ENCODE data around the gene MAPRE2.

MAPRE2 gene

GRCh38 chr18:35062408-35062807, 21.2 kb downstream of the MAPRE2 start:
- no peak for DNase-seq (ENCODE audit: low read depth)

DNA sequence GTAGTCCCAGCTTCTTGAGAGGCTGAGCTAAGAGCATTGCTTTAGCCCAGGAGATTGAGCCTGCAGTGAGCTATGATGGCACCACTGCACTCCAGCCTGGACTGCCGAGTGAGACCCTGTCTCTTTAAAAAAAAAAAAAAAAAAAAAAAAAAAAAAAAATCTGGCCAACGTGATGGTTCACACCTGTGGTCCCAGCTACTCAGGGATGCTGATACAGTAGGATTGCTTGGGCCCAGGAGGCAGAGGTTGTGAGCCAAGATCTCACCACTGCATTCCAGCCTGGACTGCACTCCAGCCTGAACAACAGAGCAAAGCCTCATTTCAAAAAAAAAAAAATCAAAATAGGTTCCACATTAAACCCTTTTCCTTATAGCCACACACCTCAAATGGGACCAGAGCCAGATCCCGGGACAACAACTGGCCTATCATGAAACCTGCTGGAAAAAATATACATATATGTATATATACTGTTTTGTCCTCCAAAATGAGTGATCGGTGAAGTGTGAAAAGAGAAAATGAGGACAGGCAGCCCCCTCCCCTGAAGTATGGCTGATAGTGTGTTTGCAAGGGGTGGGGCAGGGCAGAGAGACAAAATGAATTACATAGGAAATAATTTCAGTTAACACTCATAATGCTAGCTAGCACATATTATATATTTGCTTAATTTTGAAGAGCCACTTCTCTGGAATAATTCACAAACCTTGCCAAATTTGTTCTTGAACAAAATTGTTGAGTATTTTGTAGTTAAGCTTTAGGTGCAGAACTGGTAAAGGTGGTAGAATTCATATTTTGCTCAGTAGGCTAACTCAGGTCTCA, 22.9 kb downstream of the MAPRE2 start:
- DNase-seq (ENCODE audit: low read depth): no peak

DNA sequence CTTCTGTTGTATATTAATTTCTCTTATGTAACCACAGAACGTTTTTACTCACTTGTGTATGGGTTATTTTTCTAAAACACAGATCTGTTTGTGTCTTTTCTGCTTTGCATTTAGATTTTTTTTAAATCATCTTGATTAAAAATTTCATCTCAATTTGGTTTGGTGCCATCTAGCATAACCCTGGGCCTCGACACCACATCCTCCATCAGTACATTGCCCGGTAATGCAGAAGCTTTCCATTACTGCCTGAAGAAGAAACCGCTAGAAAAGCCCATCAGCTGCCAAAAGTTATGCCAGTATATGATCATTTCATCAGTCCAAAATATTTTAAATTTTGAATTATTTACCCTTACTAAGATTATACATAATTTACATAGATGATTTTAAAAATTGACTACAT, 26.2 kb downstream of the MAPRE2 start:
- DNase-seq (ENCODE audit: low read depth): no peak

DNA sequence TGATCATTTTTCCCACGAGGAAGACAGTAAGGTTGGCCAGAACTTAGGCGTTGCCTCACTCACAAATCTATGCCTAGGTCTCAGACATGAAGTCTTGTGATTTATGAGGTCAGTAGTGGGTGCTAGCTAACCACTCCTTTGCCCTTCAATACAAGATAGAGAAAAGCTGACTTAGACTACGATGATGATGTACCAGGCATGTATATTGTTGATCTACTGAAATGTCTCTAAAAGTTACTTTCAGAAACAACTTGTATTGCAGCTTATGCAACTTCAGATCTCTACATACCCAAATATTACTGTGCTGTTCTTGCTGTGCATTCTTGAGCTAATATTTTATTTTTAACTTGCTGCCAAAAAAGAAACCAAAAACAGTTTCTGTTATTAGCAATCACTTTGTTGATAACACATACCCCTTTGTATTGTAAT, 30.6 kb downstream of the MAPRE2 start:
- no peak for DNase-seq (ENCODE audit: low read depth)

GRCh38 chr18:35072616-35073015, 31.4 kb downstream of the MAPRE2 start:
- DNase-seq (ENCODE audit: low read depth): no peak

- DNase-seq (ENCODE audit: low read depth): no peak
These were observed 32.2 kb downstream of the MAPRE2 start for GRCh38 chr18:35073186-35074105.

DNA sequence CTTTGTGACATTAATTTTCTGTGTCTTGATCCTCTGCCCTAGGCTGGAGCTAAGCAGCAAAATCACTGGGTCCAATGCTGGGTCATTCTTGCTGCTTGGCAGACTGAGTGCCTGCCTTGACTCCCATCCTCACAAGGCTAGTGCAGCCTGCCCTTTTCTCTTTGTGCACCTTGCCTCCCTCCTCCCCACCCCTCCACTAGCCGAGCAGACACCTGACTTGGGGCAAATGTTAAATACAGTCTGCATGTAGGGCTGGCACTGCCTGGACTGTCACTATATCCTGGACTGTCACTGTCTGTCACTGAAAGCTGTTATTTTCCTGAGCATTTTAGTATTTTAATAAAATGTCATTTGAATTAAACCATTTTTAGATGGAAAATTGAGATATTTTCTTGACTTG, 33.4 kb downstream of the MAPRE2 start:
- DNase-seq (ENCODE audit: low read depth): no peak

GRCh38 chr18:35075132-35075531, 33.9 kb downstream of the MAPRE2 start:
- no peak for DNase-seq (ENCODE audit: low read depth)

- no peak for DNase-seq (ENCODE audit: low read depth)
These were observed 35.1 kb downstream of the MAPRE2 start for GRCh38 chr18:35076135-35076924.

- no peak for DNase-seq (ENCODE audit: low read depth)
These were observed 36.7 kb downstream of the MAPRE2 start for GRCh38 chr18:35077937-35078336.

DNA sequence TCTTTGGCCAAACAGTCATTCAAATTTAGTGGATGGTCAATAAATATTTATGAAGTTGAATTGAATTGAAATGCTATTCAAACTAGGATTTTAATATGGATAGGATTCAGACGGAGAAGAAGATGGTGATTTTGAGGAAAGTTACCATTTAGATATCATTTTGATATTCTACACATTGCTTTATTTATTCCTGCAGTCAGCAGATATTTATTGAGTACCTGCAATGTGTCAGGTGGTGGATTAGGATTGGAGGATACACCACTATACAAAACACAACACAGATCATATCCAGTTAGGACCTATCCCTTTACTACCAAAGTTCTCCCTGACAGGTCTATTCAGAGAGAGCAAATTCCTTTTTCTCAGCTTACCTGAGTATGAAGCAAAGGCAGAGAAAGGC, 38.8 kb downstream of the MAPRE2 start:
- no peak for DNase-seq (ENCODE audit: low read depth)

- DNase-seq (ENCODE audit: low read depth): no peak
These were observed 42.0 kb downstream of the MAPRE2 start for GRCh38 chr18:35083174-35083712.

GRCh38 chr18:35084494-35085449, 43.6 kb downstream of the MAPRE2 start:
- no peak for DNase-seq (ENCODE audit: low read depth)

DNA sequence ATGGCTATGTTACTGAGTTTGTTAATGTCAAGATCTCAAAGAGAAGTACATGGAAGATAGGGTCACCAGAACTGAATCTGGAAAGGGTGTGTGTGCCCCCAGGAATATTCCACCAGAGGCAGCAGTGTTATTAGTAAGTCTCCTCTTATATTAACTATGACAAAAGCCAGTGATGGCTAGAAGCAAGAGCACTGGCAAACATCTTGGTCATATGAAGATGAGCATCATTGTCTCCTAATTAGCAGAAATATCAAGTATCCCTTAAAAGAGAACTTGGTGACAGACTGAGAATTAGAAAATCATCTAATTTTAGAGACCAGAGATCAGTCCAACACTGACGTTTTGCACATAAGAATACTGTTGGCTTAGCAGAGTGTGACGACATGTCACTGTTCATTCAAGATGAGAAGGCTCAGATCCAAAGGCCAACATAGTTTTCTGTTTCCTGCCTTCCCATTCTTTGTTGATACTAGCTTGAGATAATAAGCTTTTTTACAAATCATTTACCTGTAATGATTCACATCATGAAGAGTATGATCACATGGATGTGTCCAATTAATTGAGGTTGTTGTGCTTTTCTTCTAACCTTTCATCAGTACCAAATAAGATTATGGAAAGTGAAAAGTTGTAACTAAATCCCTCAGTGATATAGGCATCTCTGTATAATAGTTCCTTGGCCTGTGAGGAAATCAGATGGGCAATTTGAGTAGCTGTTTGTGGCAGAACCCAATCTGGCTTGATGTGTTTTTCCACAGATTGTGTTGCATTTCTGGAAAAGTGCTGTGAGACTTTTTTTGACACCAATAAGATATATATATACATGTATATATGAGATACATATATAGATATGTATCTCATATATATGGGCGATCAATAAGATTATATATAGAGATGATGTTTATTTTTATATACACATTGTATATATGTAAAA, 44.5 kb downstream of the MAPRE2 start:
- DNase-seq (ENCODE audit: low read depth): no peak

DNA sequence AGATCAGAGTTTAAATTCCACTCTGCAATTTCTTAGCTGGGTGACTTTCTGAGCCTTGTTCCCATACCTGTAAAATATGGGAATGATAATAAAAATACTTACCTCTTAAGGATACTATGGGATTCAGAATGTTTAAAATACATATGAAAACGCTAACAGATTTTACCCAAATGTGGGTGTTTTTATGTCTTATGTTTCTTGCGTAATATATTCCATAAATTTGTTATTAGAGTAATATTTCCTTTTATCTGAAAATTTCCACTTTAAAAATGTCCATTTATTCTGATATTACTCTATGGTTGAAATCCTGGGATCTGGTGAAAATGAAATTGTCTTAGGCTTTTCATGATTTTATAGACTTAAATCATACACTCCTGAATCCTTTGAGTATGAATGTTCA, 45.5 kb downstream of the MAPRE2 start:
- DNase-seq (ENCODE audit: low read depth): no peak

- DNase-seq (ENCODE audit: low read depth): no peak
These were observed 46.5 kb downstream of the MAPRE2 start for GRCh38 chr18:35087726-35088125.

DNA sequence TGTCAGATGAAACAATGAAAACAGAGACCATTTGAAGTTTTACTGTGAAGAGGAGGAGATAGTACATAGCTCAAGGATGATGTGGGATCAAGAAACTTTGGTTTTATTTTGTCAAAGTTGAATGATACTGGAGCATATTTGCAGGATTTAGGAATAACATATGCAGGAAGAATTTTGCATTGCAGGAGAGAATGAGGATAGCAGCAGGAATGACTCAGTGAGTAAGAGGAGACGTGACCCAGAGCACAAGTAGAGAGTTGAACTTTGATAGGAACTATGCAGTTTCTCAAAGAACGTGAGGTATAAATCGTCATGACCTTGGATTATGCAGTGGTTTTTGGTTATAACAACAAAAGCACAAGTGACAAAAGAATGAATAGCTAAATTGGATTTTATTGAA, 47.7 kb downstream of the MAPRE2 start:
- DNase-seq (ENCODE audit: low read depth): no peak

DNA sequence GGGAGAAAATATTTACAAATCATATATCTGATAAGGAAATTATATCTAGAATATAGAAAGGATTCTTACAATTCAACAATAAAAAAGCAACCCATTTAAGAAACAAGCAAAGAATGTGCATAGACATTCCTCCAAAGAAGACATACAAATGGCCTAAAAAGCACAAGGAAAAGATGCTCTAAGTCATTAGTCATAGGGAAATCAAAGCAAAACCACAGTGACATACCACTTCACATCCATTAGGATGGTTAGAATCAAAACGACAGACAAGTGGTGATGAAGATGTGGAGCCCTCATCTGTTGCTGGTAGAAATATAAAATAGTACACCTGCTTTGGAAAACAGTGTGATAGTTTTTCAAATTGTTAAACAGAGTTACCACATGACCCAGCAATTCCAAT, 48.2 kb downstream of the MAPRE2 start:
- DNase-seq (ENCODE audit: low read depth): no peak

- no peak for DNase-seq (ENCODE audit: low read depth)
These were observed 48.8 kb downstream of the MAPRE2 start for GRCh38 chr18:35089891-35090550.

Data from stimulated activated CD8-positive, alpha-beta memory T cell treated with anti-CD3 and anti-CD28 coated beads, Interleukin-7, amount 100 ng/mL, for 24 hours (primary cell).